ENCODE results near the gene UBE2Q1.

UBE2Q1 gene

DNA sequence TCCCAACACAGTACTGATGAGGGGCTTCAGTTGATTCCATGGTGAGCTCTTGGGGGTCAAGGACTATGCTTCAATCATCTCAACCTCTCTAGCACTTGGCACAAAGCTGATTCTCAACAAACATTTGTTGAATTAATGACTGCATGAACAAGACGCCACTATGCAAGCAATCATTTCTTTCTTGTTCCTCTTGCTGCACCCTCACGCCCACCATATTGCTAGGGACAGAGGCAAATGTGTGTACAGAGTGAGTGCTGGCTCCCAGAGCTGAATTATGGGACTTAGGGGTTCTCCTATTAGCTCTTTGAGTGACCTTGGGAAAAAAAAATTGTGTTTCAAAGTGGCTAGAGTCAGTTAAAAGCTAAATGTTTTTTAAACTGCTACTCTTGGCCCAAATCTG is 47.1 kb upstream of the UBE2Q1 start:
- Histone ChIP-seq H3K9me3 (ENCODE audit: insufficient read depth, low read length) (no peaks in the 10 kb centered on the region), H3K79me2 (ENCODE audit: low read length) (peaks cover 100% of the 10 kb centered on the region), H3K27ac (ENCODE audit: low read length) (no peak overlapping the region), H3K9ac (ENCODE audit: low read length) (no peak overlapping the region), H3K27me3 (ENCODE audit: low read depth, low read length) (no peaks in the 10 kb centered on the region), H3K4me1 (ENCODE audit: low read length) (peaks cover 23% of the 10 kb centered on the region), H4K20me1 (ENCODE audit: insufficient read depth, low read length) (peaks cover 74% of the 10 kb centered on the region), H3K36me3 (replicated peaks; ENCODE audit: low read depth, low read length) (peaks cover 44% of the 10 kb centered on the region), H3K4me2 (ENCODE audit: low read length) (no peak overlapping the region), H2AFZ (ENCODE audit: low read depth, low read length) (no peak overlapping the region), H3K4me3 (ENCODE audit: low read length) (no peak overlapping the region)
- TF ChIP-seq EZH2phosphoT487 (IDR thresholded peaks at IDR 0.05; ENCODE audit: low read depth), result no peak
- TF ChIP-seq, protein P1, sequence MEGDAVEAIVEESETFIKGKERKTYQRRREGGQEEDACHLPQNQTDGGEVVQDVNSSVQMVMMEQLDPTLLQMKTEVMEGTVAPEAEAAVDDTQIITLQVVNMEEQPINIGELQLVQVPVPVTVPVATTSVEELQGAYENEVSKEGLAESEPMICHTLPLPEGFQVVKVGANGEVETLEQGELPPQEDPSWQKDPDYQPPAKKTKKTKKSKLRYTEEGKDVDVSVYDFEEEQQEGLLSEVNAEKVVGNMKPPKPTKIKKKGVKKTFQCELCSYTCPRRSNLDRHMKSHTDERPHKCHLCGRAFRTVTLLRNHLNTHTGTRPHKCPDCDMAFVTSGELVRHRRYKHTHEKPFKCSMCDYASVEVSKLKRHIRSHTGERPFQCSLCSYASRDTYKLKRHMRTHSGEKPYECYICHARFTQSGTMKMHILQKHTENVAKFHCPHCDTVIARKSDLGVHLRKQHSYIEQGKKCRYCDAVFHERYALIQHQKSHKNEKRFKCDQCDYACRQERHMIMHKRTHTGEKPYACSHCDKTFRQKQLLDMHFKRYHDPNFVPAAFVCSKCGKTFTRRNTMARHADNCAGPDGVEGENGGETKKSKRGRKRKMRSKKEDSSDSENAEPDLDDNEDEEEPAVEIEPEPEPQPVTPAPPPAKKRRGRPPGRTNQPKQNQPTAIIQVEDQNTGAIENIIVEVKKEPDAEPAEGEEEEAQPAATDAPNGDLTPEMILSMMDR (IDR thresholded peaks at IDR 0.05; ENCODE audit: low read depth, low read length), result no peak

DNA sequence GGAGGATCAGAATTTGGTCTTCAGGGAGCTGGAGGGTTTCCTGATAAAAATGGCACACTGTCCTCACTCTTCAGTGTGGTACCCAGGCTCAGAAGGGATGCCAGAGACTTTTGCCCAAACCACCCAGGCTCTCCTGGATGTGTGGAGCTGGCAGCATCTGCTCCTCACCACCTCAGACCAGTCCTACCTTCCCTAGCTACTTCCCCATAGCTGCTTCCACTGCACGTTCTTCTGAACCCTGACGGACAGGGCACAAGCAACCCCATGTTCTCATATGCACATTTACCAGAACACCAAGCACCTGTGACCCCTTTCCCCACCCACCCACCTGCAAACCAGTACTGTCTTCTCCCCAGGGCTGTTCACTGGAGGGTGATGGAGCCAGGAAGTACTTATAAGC is 44.9 kb upstream of the UBE2Q1 start:
- H2AFZ ChIP-seq (ENCODE audit: low read depth, low read length), result no peak overlapping the region
- peaks cover 83% of the 10 kb centered on the region for H4K20me1 ChIP-seq (ENCODE audit: insufficient read depth, low read length)
- H3K4me1 ChIP-seq (ENCODE audit: low read length), result peaks cover 7% of the 10 kb centered on the region
- no peaks in the 10 kb centered on the region for H3K9me3 ChIP-seq (ENCODE audit: insufficient read depth, low read length)
- no peak overlapping the region for H3K4me3 ChIP-seq (ENCODE audit: low read length)
- H3K27ac ChIP-seq (ENCODE audit: low read length), result no peak overlapping the region
- no peak overlapping the region for H3K9ac ChIP-seq (ENCODE audit: low read length)
- H3K79me2 ChIP-seq (ENCODE audit: low read length), result peaks cover 98% of the 10 kb centered on the region
- no peak for TF ChIP-seq EZH2phosphoT487 (IDR thresholded peaks at IDR 0.05; ENCODE audit: low read depth)
- TF ChIP-seq, protein P1 (IDR thresholded peaks at IDR 0.05; ENCODE audit: low read depth, low read length), result no peak
- no peak overlapping the region for H3K4me2 ChIP-seq (ENCODE audit: low read length)
- H3K36me3 ChIP-seq (replicated peaks; ENCODE audit: low read depth, low read length), result peaks cover 53% of the 10 kb centered on the region
- no peaks in the 10 kb centered on the region for H3K27me3 ChIP-seq (ENCODE audit: low read depth, low read length)

DNA sequence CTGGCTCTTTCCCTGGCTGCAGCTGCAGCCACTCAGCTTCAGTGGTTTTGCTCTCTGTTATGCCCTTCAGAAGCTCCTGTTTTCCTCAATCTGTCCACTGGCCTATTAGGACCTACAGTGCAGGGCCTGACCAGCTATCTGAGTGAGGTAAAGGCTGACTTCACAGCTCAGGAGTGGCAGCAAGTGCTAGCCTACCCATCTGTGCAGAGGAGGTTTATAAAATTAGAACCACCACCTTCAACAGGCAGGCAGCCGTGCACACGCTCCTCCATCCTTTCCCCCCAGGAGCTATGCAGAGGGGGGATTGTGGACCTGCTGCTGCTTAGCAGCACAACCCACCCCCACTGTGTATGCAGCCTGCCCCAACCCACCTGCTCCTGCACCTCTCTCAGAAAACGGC is 41.2 kb upstream of the UBE2Q1 start:
- peaks cover 70% of the 10 kb centered on the region for H4K20me1 ChIP-seq (ENCODE audit: insufficient read depth, low read length)
- H3K27me3 ChIP-seq (ENCODE audit: low read depth, low read length), result no peaks in the 10 kb centered on the region
- no peak overlapping the region for H2AFZ ChIP-seq (ENCODE audit: low read depth, low read length)
- peaks cover 74% of the 10 kb centered on the region for H3K36me3 ChIP-seq (replicated peaks; ENCODE audit: low read depth, low read length)
- H3K9ac ChIP-seq (ENCODE audit: low read length), result no peak overlapping the region
- H3K4me1 ChIP-seq (ENCODE audit: low read length), result no peaks in the 10 kb centered on the region
- H3K79me2 ChIP-seq (ENCODE audit: low read length), result peaks cover 63% of the 10 kb centered on the region
- no peak overlapping the region for H3K27ac ChIP-seq (ENCODE audit: low read length)
- H3K4me2 ChIP-seq (ENCODE audit: low read length), result no peak overlapping the region
- H3K4me3 ChIP-seq (ENCODE audit: low read length), result no peak overlapping the region
- no peaks in the 10 kb centered on the region for H3K9me3 ChIP-seq (ENCODE audit: insufficient read depth, low read length)
- TF ChIP-seq, protein P1 (IDR thresholded peaks at IDR 0.05; ENCODE audit: low read depth, low read length), result no peak
- no peak for TF ChIP-seq EZH2phosphoT487 (IDR thresholded peaks at IDR 0.05; ENCODE audit: low read depth)

DNA sequence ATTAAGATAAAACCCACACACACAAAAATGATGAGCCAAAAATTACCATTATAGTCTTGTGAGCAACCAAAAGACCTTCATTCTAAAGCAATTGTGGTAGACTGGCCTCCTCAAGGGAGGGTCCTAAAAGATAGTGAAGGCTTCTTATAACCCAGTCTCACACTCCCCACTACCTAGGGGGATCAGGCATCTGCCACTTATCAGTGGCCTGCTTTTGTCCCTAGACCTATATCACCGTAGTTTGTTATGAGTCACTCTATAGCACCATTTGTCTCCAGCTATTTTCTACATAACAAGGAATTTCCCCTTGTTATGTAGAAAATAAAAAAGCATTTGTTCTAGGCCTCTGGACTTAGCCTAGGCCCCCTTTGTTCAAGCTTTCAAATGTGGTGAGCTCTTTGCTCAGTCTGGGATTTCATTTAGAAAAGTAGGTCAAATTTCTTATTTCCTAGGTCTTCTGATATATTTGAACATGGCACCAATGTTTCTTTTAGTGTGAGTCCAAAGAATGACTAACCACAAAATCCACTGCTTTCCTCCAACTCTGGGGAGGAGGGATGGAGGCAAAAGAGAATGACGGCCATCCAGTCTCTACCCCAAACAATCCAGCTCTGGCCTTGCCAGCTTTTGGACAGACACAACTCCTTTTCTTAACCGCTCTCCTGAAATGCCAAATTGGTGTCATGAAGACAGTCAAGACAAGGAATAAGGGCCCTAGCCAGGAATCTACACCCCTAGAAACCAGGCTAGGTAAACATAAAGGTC is 40.6 kb upstream of the UBE2Q1 start:
- no peak overlapping the region for H3K27ac ChIP-seq (ENCODE audit: low read length)
- peaks cover 64% of the 10 kb centered on the region for H4K20me1 ChIP-seq (ENCODE audit: insufficient read depth, low read length)
- peaks cover 57% of the 10 kb centered on the region for H3K79me2 ChIP-seq (ENCODE audit: low read length)
- no peaks in the 10 kb centered on the region for H3K9me3 ChIP-seq (ENCODE audit: insufficient read depth, low read length)
- TF ChIP-seq, protein P1 (IDR thresholded peaks at IDR 0.05; ENCODE audit: low read depth, low read length), result no peak
- no peak for TF ChIP-seq EZH2phosphoT487 (IDR thresholded peaks at IDR 0.05; ENCODE audit: low read depth)
- peaks cover 77% of the 10 kb centered on the region for H3K36me3 ChIP-seq (replicated peaks; ENCODE audit: low read depth, low read length)
- no peaks in the 10 kb centered on the region for H3K4me1 ChIP-seq (ENCODE audit: low read length)
- no peak overlapping the region for H3K4me3 ChIP-seq (ENCODE audit: low read length)
- H3K4me2 ChIP-seq (ENCODE audit: low read length), result no peak overlapping the region
- no peak overlapping the region for H3K9ac ChIP-seq (ENCODE audit: low read length)
- no peak overlapping the region for H2AFZ ChIP-seq (ENCODE audit: low read depth, low read length)
- no peaks in the 10 kb centered on the region for H3K27me3 ChIP-seq (ENCODE audit: low read depth, low read length)

All from OCI-LY3 (cell line).